ENCODE measurements around the gene ITPK1.

Gene ITPK1

DNA sequence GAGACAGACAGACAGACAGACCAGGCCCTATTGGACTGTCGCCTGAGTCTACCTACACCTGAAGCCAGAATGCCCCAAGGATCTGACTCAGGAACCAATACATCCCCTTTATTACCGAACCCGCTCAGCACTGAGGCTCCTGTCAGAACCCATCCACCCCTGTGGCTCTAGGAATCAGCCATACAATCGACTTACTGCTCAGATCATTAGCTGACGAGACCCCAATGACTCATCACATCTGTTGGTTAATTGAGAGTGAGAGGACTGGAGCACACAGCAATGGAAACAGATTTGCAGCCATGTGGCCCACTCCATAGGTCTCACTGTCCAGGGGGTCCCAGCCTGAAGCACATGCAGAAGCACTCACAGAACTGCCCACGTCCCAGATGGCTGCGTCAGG lies 15.2 kb downstream of the ITPK1 start:
- TF ChIP-seq, protein P1, sequence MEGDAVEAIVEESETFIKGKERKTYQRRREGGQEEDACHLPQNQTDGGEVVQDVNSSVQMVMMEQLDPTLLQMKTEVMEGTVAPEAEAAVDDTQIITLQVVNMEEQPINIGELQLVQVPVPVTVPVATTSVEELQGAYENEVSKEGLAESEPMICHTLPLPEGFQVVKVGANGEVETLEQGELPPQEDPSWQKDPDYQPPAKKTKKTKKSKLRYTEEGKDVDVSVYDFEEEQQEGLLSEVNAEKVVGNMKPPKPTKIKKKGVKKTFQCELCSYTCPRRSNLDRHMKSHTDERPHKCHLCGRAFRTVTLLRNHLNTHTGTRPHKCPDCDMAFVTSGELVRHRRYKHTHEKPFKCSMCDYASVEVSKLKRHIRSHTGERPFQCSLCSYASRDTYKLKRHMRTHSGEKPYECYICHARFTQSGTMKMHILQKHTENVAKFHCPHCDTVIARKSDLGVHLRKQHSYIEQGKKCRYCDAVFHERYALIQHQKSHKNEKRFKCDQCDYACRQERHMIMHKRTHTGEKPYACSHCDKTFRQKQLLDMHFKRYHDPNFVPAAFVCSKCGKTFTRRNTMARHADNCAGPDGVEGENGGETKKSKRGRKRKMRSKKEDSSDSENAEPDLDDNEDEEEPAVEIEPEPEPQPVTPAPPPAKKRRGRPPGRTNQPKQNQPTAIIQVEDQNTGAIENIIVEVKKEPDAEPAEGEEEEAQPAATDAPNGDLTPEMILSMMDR (conservative IDR thresholded peaks at IDR 0.05), result no peak
- no peak for TF ChIP-seq ZFX (IDR thresholded peaks at IDR 0.05)
- no peak overlapping the region for H3K27ac ChIP-seq

GRCh38 chr14:93100100-93100499 lies 15.6 kb downstream of the ITPK1 start:
- no peak overlapping the region for H3K27ac ChIP-seq
- TF ChIP-seq, protein P1 (conservative IDR thresholded peaks at IDR 0.05), result no peak
- no peak for TF ChIP-seq ZFX (IDR thresholded peaks at IDR 0.05)

- no peak for TF ChIP-seq ZFX (IDR thresholded peaks at IDR 0.05)
- TF ChIP-seq, protein P1 (conservative IDR thresholded peaks at IDR 0.05), result no peak
- no peak overlapping the region for H3K27ac ChIP-seq
Measured at GRCh38 chr14:93099643-93100042, 16.1 kb downstream of the ITPK1 start.

DNA sequence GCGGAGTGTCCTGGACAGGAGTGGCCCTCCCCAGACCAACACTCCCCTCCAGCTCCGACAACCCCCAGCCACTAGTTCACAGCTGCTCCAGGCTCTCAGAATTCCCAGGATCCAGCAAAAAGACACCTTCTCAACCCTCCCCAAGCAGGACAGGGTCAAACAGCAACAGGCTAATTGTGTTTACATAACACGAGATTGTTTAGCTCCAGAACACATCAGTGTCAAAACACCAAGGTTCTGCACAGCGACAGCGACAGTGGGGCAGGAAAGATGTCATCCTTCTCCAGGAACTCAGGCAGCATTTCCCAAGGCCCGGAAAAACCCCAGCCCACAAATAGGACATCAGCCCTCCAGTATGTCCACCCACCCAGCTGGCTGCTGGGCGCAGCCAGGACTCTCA lies 16.5 kb downstream of the ITPK1 start:
- H3K27ac ChIP-seq, result no peak overlapping the region
- no peak for TF ChIP-seq ZFX (IDR thresholded peaks at IDR 0.05)
- TF ChIP-seq, protein P1 (conservative IDR thresholded peaks at IDR 0.05), result no peak

DNA sequence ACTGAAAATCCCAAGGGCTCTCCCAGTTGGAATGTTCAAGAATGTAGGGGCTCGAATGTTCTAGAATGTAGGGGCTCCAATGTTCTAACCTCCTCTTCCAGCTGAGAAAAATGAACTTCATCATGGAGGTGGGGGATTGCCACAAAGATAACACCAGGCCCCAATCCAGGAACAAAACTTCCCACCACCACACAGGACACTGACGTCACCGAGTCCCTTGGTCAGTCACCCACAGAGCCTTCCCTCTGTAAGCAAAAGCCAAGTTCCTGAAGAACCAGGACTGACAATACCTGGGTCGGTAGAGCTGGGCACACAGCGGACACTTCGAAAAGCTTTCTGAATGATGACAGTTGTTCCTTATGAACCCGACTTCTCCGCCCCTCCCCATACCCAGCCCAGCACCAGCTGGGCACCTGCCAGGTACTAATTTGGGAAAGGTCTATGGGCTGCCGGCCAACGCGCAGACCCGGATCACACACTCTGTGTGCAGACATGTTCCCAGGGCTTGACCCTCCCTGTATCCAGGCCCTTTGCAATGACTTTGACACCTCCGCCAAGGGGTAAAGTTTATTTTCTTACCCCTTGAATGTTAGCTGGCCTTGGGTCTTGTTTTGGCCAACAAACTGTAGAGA lies 18.9 kb downstream of the ITPK1 start:
- TF ChIP-seq, protein P1 (conservative IDR thresholded peaks at IDR 0.05), result no peak
- no peak overlapping the region for H3K27ac ChIP-seq

DNA sequence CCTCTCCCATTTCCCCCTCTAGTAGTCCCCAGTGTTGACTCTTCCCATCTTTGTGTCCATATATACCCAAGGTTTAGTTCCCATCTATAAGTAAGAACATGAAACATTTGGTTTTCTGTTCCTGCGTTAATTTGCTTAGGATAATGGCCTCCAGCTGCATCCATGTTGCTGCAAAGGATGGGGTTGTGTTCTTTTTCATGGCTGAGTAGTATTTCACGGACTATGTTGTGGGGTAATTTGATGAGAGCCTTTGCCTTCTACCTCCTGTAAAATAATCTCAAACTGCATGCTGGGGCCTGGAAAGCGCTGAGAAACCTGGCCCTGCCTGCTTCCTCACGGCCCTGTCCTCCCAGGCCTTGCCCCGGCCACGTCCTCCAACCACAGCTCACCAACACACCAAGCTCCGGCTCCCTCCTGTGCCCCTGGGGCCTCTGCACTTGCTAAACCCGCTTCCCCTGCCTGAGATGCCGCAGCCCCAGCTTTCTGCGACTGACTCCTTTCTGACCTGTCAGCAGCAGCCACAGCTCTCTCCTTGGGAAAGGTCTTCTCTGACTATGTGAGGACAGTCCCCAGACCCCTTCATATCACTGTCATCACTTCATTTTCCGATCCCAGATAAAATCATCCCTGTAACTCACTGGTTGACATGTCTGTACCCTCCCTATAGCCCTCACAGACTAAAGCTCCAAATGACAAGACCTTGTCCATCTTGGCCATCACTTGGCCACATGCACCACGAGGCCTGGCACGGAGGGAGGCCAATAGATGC lies 19.8 kb downstream of the ITPK1 start:
- H3K27ac ChIP-seq, result no peak overlapping the region
- TF ChIP-seq, protein P1 (conservative IDR thresholded peaks at IDR 0.05), result no peak
- TF ChIP-seq ZFX (IDR thresholded peaks at IDR 0.05), result no peak

GRCh38 chr14:93094121-93094918 lies 21.4 kb downstream of the ITPK1 start:
- no peak for TF ChIP-seq ZFX (IDR thresholded peaks at IDR 0.05)
- TF ChIP-seq, protein P1 (conservative IDR thresholded peaks at IDR 0.05), result no peak
- no peak overlapping the region for H3K27ac ChIP-seq
